Measurements from ENCODE around the gene ARL8A. TPM values are rescaled to one million over a fixed set of nuclear protein-coding genes. Genes with fewer than 3 reads are reported as not detected.

ARL8A gene
- total RNA-seq, 6 experiments from 2014 or later, result 44.6 to 60.7 (median 48.6) TPM

GRCh38 chr1:202153284-202153683 lies 8.7 kb upstream of the ARL8A start:
- Mint-ChIP-seq H3K27ac (no peak overlapping the region), H3K27me3 (ENCODE audit: insufficient read depth) (peaks cover 30% of the 10 kb centered on the region), H3K4me1 (ENCODE audit: low read depth) (peaks cover 10% of the 10 kb centered on the region; the same call in 1 of the 2 replicates), H3K4me3 (no peak overlapping the region), H3K9me3 (no peaks in the 10 kb centered on the region), H3K36me3 (ENCODE audit: low read depth) (no peaks in the 10 kb centered on the region)
- no peak for TF ChIP-seq CTCF (IDR thresholded peaks at IDR 0.05)
- no peak for DNase-seq

DNA sequence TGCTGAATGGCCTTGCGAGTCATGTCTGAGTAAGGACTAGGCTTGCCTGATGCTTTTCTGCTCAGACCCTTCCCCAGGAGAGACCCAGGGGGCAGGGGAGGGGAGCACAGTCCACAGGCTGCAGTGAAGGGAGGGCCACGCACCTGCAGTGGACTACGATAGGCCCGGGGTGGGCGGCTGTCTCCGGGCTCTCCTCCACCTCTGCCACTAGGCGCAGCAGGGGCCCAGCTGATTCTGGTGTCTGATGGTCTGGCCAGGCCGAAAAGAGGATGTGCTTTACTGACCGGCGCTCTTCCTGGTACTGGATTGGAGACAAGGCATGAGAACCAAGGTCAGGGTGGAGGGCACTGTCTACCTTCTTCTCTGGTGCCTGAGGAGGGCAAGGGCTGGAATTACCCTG lies 7.9 kb upstream of the ARL8A start:
- DNase-seq, result no peak
- Mint-ChIP-seq H3K4me3 (no peak overlapping the region), H3K27me3 (ENCODE audit: insufficient read depth) (peaks cover 35% of the 10 kb centered on the region), H3K27ac (no peak overlapping the region), H3K36me3 (ENCODE audit: low read depth) (no peaks in the 10 kb centered on the region), H3K4me1 (ENCODE audit: low read depth) (peaks cover 10% of the 10 kb centered on the region; the same call in 1 of the 2 replicates), H3K9me3 (no peaks in the 10 kb centered on the region)
- no peak for TF ChIP-seq CTCF (IDR thresholded peaks at IDR 0.05)

DNA sequence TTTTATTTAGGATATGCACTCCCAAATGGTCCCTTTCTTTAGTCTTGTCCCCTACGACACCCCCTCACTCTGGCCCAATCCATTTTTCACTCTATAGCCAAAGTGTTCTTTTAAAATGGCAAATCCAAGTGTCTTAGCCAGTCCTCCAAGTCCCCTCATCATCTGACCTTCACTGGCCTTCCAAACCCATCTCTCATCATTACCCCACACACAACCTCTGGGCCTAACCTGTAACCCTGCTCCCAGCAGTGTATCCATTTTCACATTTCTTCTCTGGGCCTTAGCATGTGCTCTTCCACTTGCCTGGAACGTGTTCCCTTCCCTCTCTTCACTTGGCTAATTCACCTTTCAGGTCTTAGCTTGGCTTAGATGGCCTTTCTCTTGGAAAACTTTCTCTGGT lies 6.5 kb upstream of the ARL8A start:
- peaks cover 32% of the 10 kb centered on the region for H3K27me3 Mint-ChIP-seq (ENCODE audit: insufficient read depth)
- no peaks in the 10 kb centered on the region for H3K36me3 Mint-ChIP-seq (ENCODE audit: low read depth)
- peaks cover 10% of the 10 kb centered on the region; the same call in 1 of the 2 replicates for H3K4me1 Mint-ChIP-seq (ENCODE audit: low read depth)
- no peaks in the 10 kb centered on the region for H3K9me3 Mint-ChIP-seq
- H3K27ac Mint-ChIP-seq, result no peak overlapping the region
- no peak for DNase-seq
- no peak for TF ChIP-seq CTCF (IDR thresholded peaks at IDR 0.05)
- H3K4me3 Mint-ChIP-seq, result no peak overlapping the region

- Mint-ChIP-seq H3K27me3 (ENCODE audit: insufficient read depth) (peaks cover 32% of the 10 kb centered on the region), H3K9me3 (no peaks in the 10 kb centered on the region), H3K4me1 (ENCODE audit: low read depth) (peaks cover 10% of the 10 kb centered on the region; the same call in 1 of the 2 replicates), H3K27ac (no peak overlapping the region), H3K36me3 (ENCODE audit: low read depth) (no peaks in the 10 kb centered on the region), H3K4me3 (no peak overlapping the region)
- no peak for DNase-seq
- no peak for TF ChIP-seq CTCF (IDR thresholded peaks at IDR 0.05)
Measured at GRCh38 chr1:202150602-202151001, 6.1 kb upstream of the ARL8A start.

DNA sequence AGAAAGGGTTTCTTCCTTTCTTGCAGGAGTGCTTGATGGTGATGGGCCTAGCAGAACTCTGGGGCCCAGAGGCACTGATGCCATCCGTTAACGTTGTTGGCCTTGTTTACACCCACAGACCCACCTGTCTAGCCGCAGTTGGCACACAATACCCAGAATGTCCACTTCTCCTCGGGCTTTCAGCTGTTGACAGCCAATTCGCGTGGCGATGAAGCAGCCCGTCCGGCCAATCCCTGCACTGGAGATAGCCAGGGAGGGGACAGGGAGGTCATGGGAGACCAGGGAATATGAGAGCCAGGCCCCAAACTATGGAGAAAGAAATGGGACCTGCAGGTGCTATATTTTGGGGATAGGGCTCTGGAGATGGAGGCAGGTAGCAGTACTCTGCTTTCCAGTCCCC lies 5.7 kb upstream of the ARL8A start:
- Mint-ChIP-seq H3K4me3 (no peak overlapping the region), H3K4me1 (ENCODE audit: low read depth) (peaks cover 11% of the 10 kb centered on the region), H3K36me3 (ENCODE audit: low read depth) (no peaks in the 10 kb centered on the region), H3K27me3 (ENCODE audit: insufficient read depth) (peaks cover 29% of the 10 kb centered on the region), H3K9me3 (no peaks in the 10 kb centered on the region), H3K27ac (no peak overlapping the region)
- DNase-seq, result no peak
- no peak for TF ChIP-seq CTCF (IDR thresholded peaks at IDR 0.05)

DNA sequence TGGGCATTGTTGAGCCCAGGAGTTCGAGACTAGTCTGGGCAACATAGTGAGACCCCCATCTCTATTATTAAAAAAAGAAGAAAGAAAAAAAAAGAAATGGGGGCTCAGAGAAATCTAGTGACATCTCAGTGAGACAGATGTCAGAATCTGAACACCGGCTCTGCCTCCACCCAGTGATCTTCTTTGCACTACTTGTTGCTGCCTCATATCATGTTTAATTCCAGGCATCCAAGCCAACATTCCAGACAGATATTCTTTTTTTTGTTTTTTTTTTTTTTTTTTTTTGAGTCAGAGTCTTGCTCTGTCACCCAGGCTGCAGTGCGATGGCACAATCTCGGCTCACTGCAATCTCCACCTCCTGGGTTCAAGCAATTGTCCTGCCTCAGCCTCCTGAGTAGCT lies 5.0 kb upstream of the ARL8A start:
- Mint-ChIP-seq H3K36me3 (ENCODE audit: low read depth) (no peaks in the 10 kb centered on the region), H3K4me1 (ENCODE audit: low read depth) (peaks cover 8% of the 10 kb centered on the region), H3K9me3 (no peaks in the 10 kb centered on the region), H3K27me3 (ENCODE audit: insufficient read depth) (peaks cover 24% of the 10 kb centered on the region), H3K27ac (no peak overlapping the region), H3K4me3 (no peak overlapping the region)
- no peak for TF ChIP-seq CTCF (IDR thresholded peaks at IDR 0.05)
- peak; percentile 11 for DNase-seq

Data from HFFc6 (cell line).